Gastroesophageal sphincter (tissue), 3 donors: Measurements from ENCODE around the gene RPS5.

Source experiments
- CTCF ChIP-seq, 4 experiments: fragments of 200-600 bp in 2 of 4; fragments of 450-650 bp in 2 of 4; sonication (generic) in 1 of 4; IDR thresholded peaks; one replicate each; pipeline ENCODE4 v1.5.1; 2017 to 2019; ENCODE audit warnings: antibody characterized with exemption in 4 of 4, mild to moderate bottlenecking in 2 of 4, moderate library complexity in 2 of 4
- EP300 ChIP-seq: sonication (generic); formaldehyde crosslinking; IDR thresholded peaks from one replicate; pipeline ENCODE4 v1.6.1; 2017; ENCODE audit warnings: antibody characterized with exemption, mild to moderate bottlenecking
- POLR2A ChIP-seq, 2 donors: fragments of 450-650 bp; IDR thresholded peaks; one replicate each; pipeline ENCODE4 v1.6.1; 2017; ENCODE audit warnings: antibody characterized with exemption in 2 of 2, mild to moderate bottlenecking in 2 of 2, moderate library complexity in 1 of 2

DNA sequence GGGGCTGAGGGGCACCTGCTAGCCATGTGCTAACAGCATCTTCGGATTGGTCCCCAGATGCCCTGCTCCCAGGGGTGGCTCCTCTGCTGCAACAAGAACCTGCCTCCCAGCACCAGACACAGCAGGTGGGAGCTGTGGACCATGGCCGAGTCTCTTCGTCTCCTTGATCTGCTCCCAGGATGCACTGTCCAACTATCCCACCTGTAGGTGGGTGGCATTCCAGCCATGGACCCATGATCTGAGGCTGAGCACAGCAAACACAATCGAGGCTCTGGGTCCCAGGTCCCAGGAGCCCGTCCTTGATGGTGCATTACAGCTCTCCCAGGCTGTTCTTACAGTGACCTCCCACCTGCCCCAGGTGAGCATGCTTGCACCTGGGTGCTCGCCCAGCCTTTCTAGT, 7.8 kb upstream of the RPS5 start:
- TF ChIP-seq CTCF (IDR thresholded peaks at IDR 0.05) (no peak), POLR2A (IDR thresholded peaks at IDR 0.05) (no peak), EP300 (no peak)
